AG04450 (cell line): ENCODE data around the gene TTPAL. TPM values are rescaled to one million over a fixed set of nuclear protein-coding genes. Genes with fewer than 3 reads are reported as not detected.

Experiments
- CTCF ChIA-PET: fragments of 300-600, 350-600 bp; formaldehyde crosslinking; extraction: SDS; loops from one replicate; lab custom pipeline; 2022; ENCODE audit warnings: antibody characterized with exemption, inconsistent platforms; lab: Charles Lee
- POLR2A ChIA-PET: fragments of 350-600 bp; formaldehyde crosslinking; extraction: SDS; loops from one replicate; lab custom pipeline; 2021; ENCODE audit warnings: antibody characterized with exemption, inconsistent platforms; lab: Yijun Ruan, JAX
- DNase-seq: peaks from one replicate; pipeline ENCODE4 v3.0.0-alpha.2; 2011; ENCODE audit warnings: low read depth, low spot score
- H3K27ac ChIP-seq: one replicate; pipeline ENCODE4 v1.5.1; 2012; ENCODE audit warnings: low read depth, low read length, control low read depth
- H3K27me3 ChIP-seq: one replicate; pipeline ENCODE4 v1.6.0; 2012; ENCODE audit warnings: low read length; ENCODE audit not compliant: control insufficient read depth, insufficient read depth
- H3K4me3 ChIP-seq: 2 replicates; pipeline ENCODE4 v1.5.1; 2011; ENCODE audit warnings: mild to moderate bottlenecking, low read depth, low read length, control low read depth
- H3K9me3 ChIP-seq: 2 replicates; pipeline ENCODE4 v1.5.1; 2012; ENCODE audit warnings: low read length; ENCODE audit not compliant: control insufficient read depth, insufficient read depth
- CTCF ChIP-seq: IDR thresholded peaks from 2 replicates; pipeline ENCODE4 v1.5.1; 2011; ENCODE audit warnings: low read depth, low read length, control low read depth, inconsistent platforms
- polyA plus RNA-seq: library from polyadenylated mRNA; depleted of rRNA; stranded (reverse); fragments of >200 nt; gene quantifications from 2 replicates; pipeline ENCODE4 v1.2.3, GENCODE V29; 2011

TTPAL gene
- polyA plus RNA-seq, 1 experiment: 11.2 TPM

- no peaks in the 10 kb centered on the region for H3K9me3 ChIP-seq
- DNase-seq: no peak
- ChIA-PET POLR2A (no interaction called here), CTCF (interaction anchor here (0.8 to 5.8 kb wide), 10 partner anchors 9 to 246 kb away, joined by 3 to 64 read pairs (median 6); no protein-coding TSS in a partner anchor)
- TF ChIP-seq CTCF: no peak
- no peak overlapping the region for H3K4me3 ChIP-seq
- peaks cover 21% of the 10 kb centered on the region for H3K27me3 ChIP-seq
- no peak overlapping the region for H3K27ac ChIP-seq
Measured at GRCh38 chr20:44461142-44461802, 14.4 kb upstream of the TTPAL start.

GRCh38 chr20:44461803-44462174 is 13.9 kb upstream of the TTPAL start:
- H3K4me3 ChIP-seq: no peak overlapping the region
- H3K27me3 ChIP-seq: peaks cover 21% of the 10 kb centered on the region
- no peak overlapping the region for H3K27ac ChIP-seq
- ChIA-PET POLR2A (no interaction called here), CTCF (interaction anchor here (0.8 to 5.8 kb wide), 10 partner anchors 8 to 246 kb away, joined by 3 to 64 read pairs (median 6); no protein-coding TSS in a partner anchor)
- no peaks in the 10 kb centered on the region for H3K9me3 ChIP-seq
- DNase-seq: no peak
- TF ChIP-seq CTCF: no peak

GRCh38 chr20:44463466-44463865 is 12.2 kb upstream of the TTPAL start:
- ChIA-PET POLR2A (no interaction called here), CTCF (interaction anchor here (2.4 to 5.8 kb wide), 2 partner anchors 74 to 248 kb away, joined by 14 to 64 read pairs; no protein-coding TSS in a partner anchor)
- DNase-seq: no peak
- H3K4me3 ChIP-seq: no peak overlapping the region
- peaks cover 16% of the 10 kb centered on the region for H3K27me3 ChIP-seq
- TF ChIP-seq CTCF: no peak
- H3K9me3 ChIP-seq: no peaks in the 10 kb centered on the region
- H3K27ac ChIP-seq: no peak overlapping the region

- Histone ChIP-seq H3K9me3 (no peaks in the 10 kb centered on the region), H3K4me3 (no peak overlapping the region), H3K27ac (no peak overlapping the region), H3K27me3 (peaks cover 16% of the 10 kb centered on the region)
- DNase-seq: no peak
- ChIA-PET POLR2A (no interaction called here), CTCF (no interaction called here)
- no peak for TF ChIP-seq CTCF
Measured at GRCh38 chr20:44464514-44464913, 11.2 kb upstream of the TTPAL start.

DNA sequence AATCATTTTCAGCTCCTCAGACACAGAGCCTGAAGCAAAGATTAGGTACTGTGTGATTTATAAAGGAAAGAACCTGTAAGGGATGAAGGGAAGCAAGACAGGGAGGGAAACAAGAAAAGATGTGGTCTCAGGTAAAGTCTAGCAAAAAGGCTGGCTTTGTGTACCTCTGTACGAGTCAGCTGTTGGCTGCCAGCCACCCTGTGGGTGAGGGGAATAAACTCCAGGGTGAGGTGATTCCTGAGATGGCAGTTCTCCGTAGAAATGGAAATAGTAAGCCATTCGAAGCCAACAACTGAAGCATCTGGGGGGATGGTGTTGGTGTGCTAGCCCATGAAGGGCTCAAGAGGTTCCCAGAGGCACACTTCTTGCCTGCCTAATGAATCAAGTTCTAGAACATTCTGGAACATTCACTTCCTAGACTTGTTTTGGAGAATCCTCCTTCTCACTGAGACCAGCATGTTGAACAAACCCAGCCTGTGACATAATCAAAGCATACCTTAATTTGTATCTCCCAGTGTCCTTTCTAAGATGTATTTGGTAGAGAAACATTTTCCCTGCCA is 10.6 kb upstream of the TTPAL start:
- Histone ChIP-seq H3K27me3 (peaks cover 16% of the 10 kb centered on the region), H3K9me3 (no peaks in the 10 kb centered on the region), H3K27ac (no peak overlapping the region), H3K4me3 (no peak overlapping the region)
- no peak for DNase-seq
- no peak for TF ChIP-seq CTCF
- ChIA-PET CTCF (interaction anchor here (0.8 kb wide), 1 partner anchor 250 kb away, joined by 3 read pairs; no protein-coding TSS in a partner anchor), POLR2A (no interaction called here)
